Neural progenitor cell (in vitro differentiated cells): ENCODE data around the gene ZNF681. TPM values are rescaled to one million over a fixed set of nuclear protein-coding genes. Genes with fewer than 3 reads are reported as not detected.
A peak's percentile ranks its signal among the peaks of the same experiment; 100 is the strongest.

Experiments
- DNase-seq: peaks from one replicate; pipeline ENCODE4 v3.0.0-alpha.2; 2016; ENCODE audit warnings: low spot score
- H2AFZ ChIP-seq: fragments of 200-600 bp; sonication (generic); replicated peaks from 2 replicates; pipeline ENCODE4 v1.6.1; 2016; ENCODE audit warnings: antibody characterized with exemption
- H3F3A ChIP-seq: fragments of 200-600 bp; sonication (generic); 2 replicates; pipeline ENCODE4 v1.6.1; 2016; ENCODE audit warnings: antibody characterized with exemption, low read depth
- H3K27ac ChIP-seq: fragments of 200-600 bp; sonication (generic); 2 replicates; pipeline ENCODE4 v1.5.1; 2016; ENCODE audit warnings: mild to moderate bottlenecking
- H3K27me3 ChIP-seq: fragments of 200-600 bp; sonication (generic); 2 replicates; pipeline ENCODE4 v1.6.1; 2016; ENCODE audit warnings: mild to moderate bottlenecking, moderate library complexity
- H3K36me3 ChIP-seq: fragments of 200-600 bp; sonication (generic); 2 replicates; pipeline ENCODE4 v1.5.1; 2016
- H3K4me1 ChIP-seq: fragments of 200-600 bp; sonication (generic); 2 replicates; pipeline ENCODE4 v1.6.1; 2016; ENCODE audit warnings: mixed run types
- H3K4me2 ChIP-seq: fragments of 200-600 bp; sonication (generic); 2 replicates; pipeline ENCODE4 v1.6.1; 2016
- H3K4me3 ChIP-seq: fragments of 200-600 bp; sonication (generic); 2 replicates; pipeline ENCODE4 v1.5.1; 2016
- H3K79me2 ChIP-seq: fragments of 200-600 bp; sonication (generic); 2 replicates; pipeline ENCODE4 v1.6.1; 2016; ENCODE audit warnings: low read depth
- H3K9ac ChIP-seq: fragments of 200-600 bp; sonication (generic); 2 replicates; pipeline ENCODE4 v1.6.1; 2016
- H3K9me3 ChIP-seq: fragments of 200-600 bp; sonication (generic); 2 replicates; pipeline ENCODE4 v1.5.1; 2016; ENCODE audit warnings: low read depth
- H4K20me1 ChIP-seq: fragments of 200-600 bp; sonication (generic); 2 replicates; pipeline ENCODE4 v1.6.1; 2016; ENCODE audit warnings: low read depth
- H3K27ac Mint-ChIP-seq: 3 replicates; pipeline ENCODE4 v1.8.0; 2021; ENCODE audit warnings: mixed read lengths
- H3K27me3 Mint-ChIP-seq: 2 replicates; pipeline ENCODE4 v1.8.0; 2022; ENCODE audit warnings: low read depth, mild to moderate bottlenecking, inconsistent platforms, moderate library complexity, mixed read lengths; ENCODE audit not compliant: insufficient read depth
- H3K36me3 Mint-ChIP-seq: 3 replicates; pipeline ENCODE4 v1.8.0; 2021; ENCODE audit warnings: mixed read lengths
- H3K4me1 Mint-ChIP-seq: 3 replicates; pipeline ENCODE4 v1.8.0; 2021; ENCODE audit warnings: mixed read lengths
- H3K4me3 Mint-ChIP-seq: 3 replicates; pipeline ENCODE4 v1.8.0; 2021; ENCODE audit warnings: mild to moderate bottlenecking, moderate library complexity, mixed read lengths
- H3K9me3 Mint-ChIP-seq: 3 replicates; pipeline ENCODE4 v1.8.0; 2020; ENCODE audit warnings: mixed read lengths
- CTCF ChIP-seq: fragments of 200-600 bp; sonication (generic); IDR thresholded peaks from 2 replicates; pipeline ENCODE4 v1.5.1; 2017; ENCODE audit warnings: antibody characterized with exemption, mild to moderate bottlenecking
- EZH2 ChIP-seq: fragments of 200-600 bp; sonication (generic); IDR thresholded peaks from 2 replicates; pipeline ENCODE4 v1.6.1; 2017; ENCODE audit warnings: antibody characterized with exemption, mild to moderate bottlenecking, moderate library complexity
- EZH2phosphoT487 ChIP-seq: fragments of 200-600 bp; sonication (generic); IDR thresholded peaks from 2 replicates; pipeline ENCODE4 v1.6.1; 2017; ENCODE audit warnings: antibody characterized with exemption
- total RNA-seq: library from RNA; depleted of rRNA; stranded (reverse); fragments of >200 nt; gene quantifications from 2 replicates; pipeline ENCODE4 v1.2.3, GENCODE V29; 2015; ENCODE audit warnings: low replicate concordance

The ZNF681 gene
- total RNA-seq, 1 donor from 2014 or later = 16.7 TPM

DNA sequence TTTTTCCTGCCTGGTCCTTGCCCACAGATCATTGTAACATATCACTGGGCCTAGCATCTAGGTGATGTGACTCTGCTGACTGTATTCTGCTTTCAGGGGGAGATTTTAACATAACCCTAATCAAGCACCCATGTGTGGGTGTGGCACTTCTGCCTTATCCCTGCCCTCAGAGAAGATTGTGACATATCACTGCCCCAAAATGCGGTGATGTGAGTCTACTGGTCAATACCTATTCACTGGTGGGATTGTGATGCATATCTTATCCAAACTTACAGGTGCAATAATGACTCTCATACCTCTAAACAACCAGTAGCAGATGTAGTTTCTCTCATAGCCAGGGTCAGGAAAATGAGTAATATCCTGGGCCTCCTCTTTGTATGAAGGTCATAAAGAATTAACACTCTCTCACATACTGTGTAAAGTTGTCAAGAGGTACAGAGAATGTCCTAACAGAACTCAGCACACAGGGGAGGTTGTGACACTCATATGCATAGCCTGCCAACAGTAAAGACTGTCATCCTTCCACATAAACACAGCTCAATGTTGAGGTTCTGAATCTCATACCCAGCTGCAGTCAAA, 12.1 kb upstream of the ZNF681 start:
- Mint-ChIP-seq H3K9me3 (peaks cover 80% of the 10 kb centered on the region), H3K36me3 (peaks cover 79% of the 10 kb centered on the region)

GRCh38 chr19:23769691-23770468, 11.2 kb upstream of the ZNF681 start:
- Histone ChIP-seq H3K27me3 (no peaks in the 10 kb centered on the region), H3K4me3 (no peak overlapping the region), H3K9ac (no peak overlapping the region), H3F3A (no peaks in the 10 kb centered on the region), H3K36me3 (peaks cover 10% of the 10 kb centered on the region), H3K27ac (no peak overlapping the region), H3K4me2 (no peak overlapping the region), H3K79me2 (peaks cover 97% of the 10 kb centered on the region), H2AFZ (no peak overlapping the region), H4K20me1 (peaks cover 63% of the 10 kb centered on the region), H3K9me3 (no peaks in the 10 kb centered on the region), H3K4me1 (peaks cover 2% of the 10 kb centered on the region)
- Mint-ChIP-seq H3K4me1 (no peaks in the 10 kb centered on the region), H3K9me3 (peaks cover 83% of the 10 kb centered on the region), H3K27me3 (peaks cover 4% of the 10 kb centered on the region), H3K36me3 (peaks cover 81% of the 10 kb centered on the region), H3K4me3 (peak overlapping the region; percentile 18), H3K27ac (no peak overlapping the region)
- no peak for DNase-seq
- TF ChIP-seq EZH2phosphoT487 (no peak), CTCF (no peak), EZH2 (no peak)

More for the DNA sequence above, 12.1 kb upstream of the ZNF681 start:
- no peak overlapping the region for H2AFZ ChIP-seq
- H4K20me1 ChIP-seq = peaks cover 68% of the 10 kb centered on the region
- no peak overlapping the region for H3K4me2 ChIP-seq
- H3F3A ChIP-seq = no peaks in the 10 kb centered on the region
- H3K9me3 ChIP-seq = no peaks in the 10 kb centered on the region
- no peak overlapping the region for H3K27ac ChIP-seq
- Mint-ChIP-seq H3K4me3 (no peak overlapping the region), H3K27ac (no peak overlapping the region), H3K27me3 (peaks cover 4% of the 10 kb centered on the region), H3K4me1 (no peaks in the 10 kb centered on the region)
- TF ChIP-seq EZH2phosphoT487 (no peak), CTCF (no peak), EZH2 (no peak)
- no peaks in the 10 kb centered on the region for H3K27me3 ChIP-seq
- DNase-seq = no peak
- no peaks in the 10 kb centered on the region for H3K4me1 ChIP-seq
- H3K9ac ChIP-seq = no peak overlapping the region
- H3K36me3 ChIP-seq = peaks cover 3% of the 10 kb centered on the region
- no peak overlapping the region for H3K4me3 ChIP-seq
- H3K79me2 ChIP-seq = peaks cover 97% of the 10 kb centered on the region

DNA sequence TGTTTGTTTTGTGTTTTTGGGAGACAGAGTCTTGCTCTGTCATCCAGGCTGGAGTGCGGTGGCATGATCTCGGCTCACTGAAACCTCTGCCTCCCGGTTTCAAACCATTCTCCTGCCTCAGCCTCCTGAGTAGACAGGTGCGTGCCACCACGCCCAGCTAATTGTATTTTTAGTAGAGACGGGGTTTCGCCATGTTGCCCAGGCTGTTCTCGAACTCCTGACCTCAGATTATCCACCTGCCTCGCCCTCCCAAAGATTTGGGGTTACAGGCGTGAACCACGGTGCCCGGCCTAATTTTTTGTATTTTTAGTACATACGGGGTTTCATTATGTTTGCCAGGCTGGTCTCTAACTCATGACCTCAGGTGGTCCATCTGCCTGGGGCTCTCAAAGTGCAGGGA, 8.3 kb upstream of the ZNF681 start:
- Histone ChIP-seq H3K27me3 (no peaks in the 10 kb centered on the region), H3K79me2 (peaks cover 91% of the 10 kb centered on the region), H3F3A (peaks cover 6% of the 10 kb centered on the region), H3K4me1 (peaks cover 9% of the 10 kb centered on the region), H3K9me3 (no peaks in the 10 kb centered on the region), H3K9ac (no peak overlapping the region), H4K20me1 (peaks cover 51% of the 10 kb centered on the region), H3K4me3 (no peak overlapping the region), H3K4me2 (no peak overlapping the region), H2AFZ (no peak overlapping the region), H3K36me3 (peaks cover 11% of the 10 kb centered on the region), H3K27ac (no peak overlapping the region)
- peaks cover 76% of the 10 kb centered on the region for H3K9me3 Mint-ChIP-seq
- H3K4me3 Mint-ChIP-seq = no peak overlapping the region
- peaks cover 66% of the 10 kb centered on the region for H3K36me3 Mint-ChIP-seq
- TF ChIP-seq EZH2 (no peak), CTCF (no peak), EZH2phosphoT487 (no peak)
- peaks cover 3% of the 10 kb centered on the region for H3K4me1 Mint-ChIP-seq
- peaks cover 8% of the 10 kb centered on the region for H3K27me3 Mint-ChIP-seq
- no peak for DNase-seq
- H3K27ac Mint-ChIP-seq = no peak overlapping the region
